ENCODE measurements around the gene POLR2M.

GRCh38 chr15:57763176-57763964 is 56.9 kb downstream of the POLR2M start:
- TF ChIP-seq CTCF (conservative IDR thresholded peaks at IDR 0.05; ENCODE audit: low read length): no peak
- no peak for TF ChIP-seq EZH2phosphoT487 (IDR thresholded peaks at IDR 0.05; ENCODE audit: borderline replicate concordance)

All from Loucy (cell line).